MM.1S (cell line): ENCODE results near the gene FIGNL2.
"Not testable (repeated sequence)": the region's sequence is repeated elsewhere in the genome, so short reads cannot be mapped to it uniquely, and the experiment has no call there.

Experiments
- DNase-seq: peaks from one replicate; pipeline ENCODE4 v3.0.0-alpha.2; 2015
- H2AFZ ChIP-seq: fragments of 300-600 bp; sonication (generic); 2 replicates; pipeline ENCODE4 v1.6.0; 2016; ENCODE audit warnings: antibody characterized with exemption, low read length
- H3F3A ChIP-seq: fragments of 300-600 bp; sonication (generic); 2 replicates; pipeline ENCODE4 v1.6.1; 2016; ENCODE audit warnings: mild to moderate bottlenecking, antibody characterized with exemption, low read length, moderate library complexity, mixed read lengths; ENCODE audit not compliant: insufficient read depth
- H3K27ac ChIP-seq: fragments of 300-600 bp; sonication (generic); 2 replicates; pipeline ENCODE4 v1.5.1; 2016; ENCODE audit warnings: mild to moderate bottlenecking, low read length
- H3K27me3 ChIP-seq: fragments of 300-600 bp; sonication (generic); replicated peaks from 2 replicates; pipeline ENCODE4 v1.6.0; 2016; ENCODE audit warnings: low read length; ENCODE audit not compliant: insufficient read depth
- H3K36me3 ChIP-seq: fragments of 300-600 bp; sonication (generic); replicated peaks from 2 replicates; pipeline ENCODE4 v1.6.1; 2016; ENCODE audit warnings: mild to moderate bottlenecking, low read length, mixed read lengths; ENCODE audit not compliant: insufficient read depth
- H3K4me1 ChIP-seq: fragments of 300-600 bp; sonication (generic); 2 replicates; pipeline ENCODE4 v1.6.1; 2016; ENCODE audit warnings: low read length, mixed read lengths
- H3K4me2 ChIP-seq: fragments of 300-600 bp; sonication (generic); 2 replicates; pipeline ENCODE4 v1.6.0; 2016; ENCODE audit warnings: low read depth, low read length
- H3K4me3 ChIP-seq: fragments of 300-600 bp; sonication (generic); 2 replicates; pipeline ENCODE4 v1.5.1; 2016; ENCODE audit warnings: low read length, mixed read lengths
- H3K79me2 ChIP-seq: fragments of 300-600 bp; sonication (generic); 2 replicates; pipeline ENCODE4 v1.6.1; 2016; ENCODE audit warnings: mixed run types, low read length, mixed read lengths
- H3K9ac ChIP-seq: fragments of 300-600 bp; sonication (generic); 2 replicates; pipeline ENCODE4 v1.6.1; 2016; ENCODE audit warnings: low read length, mixed read lengths
- H3K9me2 ChIP-seq: fragments of 300-600 bp; sonication (generic); replicated peaks from 2 replicates; pipeline ENCODE4 v1.6.1; 2016; ENCODE audit warnings: mild to moderate bottlenecking, low read length, mixed read lengths; ENCODE audit not compliant: insufficient read depth
- H3K9me3 ChIP-seq: fragments of 300-600 bp; sonication (generic); replicated peaks from 2 replicates; pipeline ENCODE4 v1.6.1; 2016; ENCODE audit warnings: mild to moderate bottlenecking, low read length, mixed read lengths; ENCODE audit not compliant: insufficient read depth
- H4K20me1 ChIP-seq: fragments of 300-600 bp; sonication (generic); 2 replicates; pipeline ENCODE4 v1.6.1; 2016; ENCODE audit warnings: mild to moderate bottlenecking, low read length, moderate library complexity, mixed read lengths; ENCODE audit not compliant: insufficient read depth
- CTCF ChIP-seq: fragments of 300-600 bp; sonication (generic); IDR thresholded peaks from 2 replicates; pipeline ENCODE4 v1.5.1; 2016; ENCODE audit warnings: antibody characterized with exemption, low read length, mixed read lengths
- EZH2 ChIP-seq: fragments of 300-600 bp; sonication (generic); optimal IDR thresholded peaks from 2 replicates; pipeline ENCODE3; 2017; ENCODE audit warnings: low read depth, mild to moderate bottlenecking, antibody characterized with exemption, low read length, mixed read lengths
- EZH2phosphoT487 ChIP-seq: fragments of 300-600 bp; sonication (generic); IDR thresholded peaks from 2 replicates; pipeline ENCODE4 v1.6.1; 2018; ENCODE audit warnings: antibody characterized with exemption, low read length

FIGNL2 gene

GRCh38 chr12:51832354-51833107 is 16.0 kb downstream of the FIGNL2 start:
- H3K9ac ChIP-seq: no peak overlapping the region
- H4K20me1 ChIP-seq: no peaks in the 10 kb centered on the region
- no peak overlapping the region for H2AFZ ChIP-seq
- no peaks in the 10 kb centered on the region for H3K36me3 ChIP-seq
- no peaks in the 10 kb centered on the region for H3K9me2 ChIP-seq
- H3K4me1 ChIP-seq: peaks cover 24% of the 10 kb centered on the region
- 0 out of 2 replicates have a peak, but pooled peaks cover 6% of the 10 kb centered on the region for H3F3A ChIP-seq
- H3K9me3 ChIP-seq: no peaks in the 10 kb centered on the region
- no peak overlapping the region for H3K27ac ChIP-seq
- peak overlapping the region; percentile 42; the same call in 1 of the 2 replicates for H3K4me2 ChIP-seq
- no peaks in the 10 kb centered on the region for H3K79me2 ChIP-seq
- peaks cover 88% of the 10 kb centered on the region for H3K27me3 ChIP-seq
- TF ChIP-seq EZH2phosphoT487 (no peak), EZH2 (no peak), CTCF (no peak)
- H3K4me3 ChIP-seq: no peak overlapping the region
- DNase-seq: peak; percentile 63

- peaks cover 24% of the 10 kb centered on the region for H3K4me1 ChIP-seq
Measured at GRCh38 chr12:51831817-51832216, 16.7 kb downstream of the FIGNL2 start.

DNA sequence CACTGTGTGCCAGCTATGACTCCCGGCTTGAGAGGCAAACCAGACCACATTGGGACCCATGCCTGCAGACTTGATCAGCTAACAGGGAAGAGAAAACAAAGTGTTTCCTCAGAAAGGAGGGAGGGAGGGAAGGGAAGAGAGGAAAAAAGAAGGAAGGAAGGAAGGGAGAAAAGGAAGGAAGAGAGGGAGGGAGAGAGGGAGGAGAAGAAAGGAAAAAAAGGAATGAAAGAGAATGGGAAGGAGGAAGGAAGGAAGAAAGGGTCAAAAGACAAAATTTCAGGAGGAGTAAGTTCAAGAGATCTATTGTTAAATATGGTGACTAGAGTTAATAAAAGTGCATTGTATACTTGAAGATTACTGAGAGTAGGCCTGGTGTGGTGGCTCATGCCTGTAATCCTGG is 18.9 kb downstream of the FIGNL2 start:
- Histone ChIP-seq H4K20me1 (no peaks in the 10 kb centered on the region), H3K27ac (no peak overlapping the region), H3K4me1 (peaks cover 24% of the 10 kb centered on the region), H3K4me2 (no peak overlapping the region), H3K36me3 (no peaks in the 10 kb centered on the region), H3K9me2 (no peaks in the 10 kb centered on the region), H3F3A (0 out of 2 replicates have a peak, but pooled peaks cover 6% of the 10 kb centered on the region), H3K79me2 (no peaks in the 10 kb centered on the region), H3K9ac (no peak overlapping the region), H3K9me3 (no peaks in the 10 kb centered on the region), H3K27me3 (peaks cover 67% of the 10 kb centered on the region), H3K4me3 (no peak overlapping the region), H2AFZ (no peak overlapping the region)
- DNase-seq: no peak
- TF ChIP-seq EZH2phosphoT487 (no peak), CTCF (no peak), EZH2 (no peak)

More at GRCh38 chr12:51831817-51832216, 16.7 kb downstream of the FIGNL2 start:
- DNase-seq, H3K36me3 ChIP-seq, H3K4me3 ChIP-seq, H3K27ac ChIP-seq, H3K4me2 ChIP-seq, H4K20me1 ChIP-seq, H2AFZ ChIP-seq, H3K9me3 ChIP-seq, H3K9ac ChIP-seq, H3K79me2 ChIP-seq, H3K9me2 ChIP-seq, H3F3A ChIP-seq: not testable (repeated sequence)
- H3K27me3 ChIP-seq: peaks cover 84% of the 10 kb centered on the region

DNA sequence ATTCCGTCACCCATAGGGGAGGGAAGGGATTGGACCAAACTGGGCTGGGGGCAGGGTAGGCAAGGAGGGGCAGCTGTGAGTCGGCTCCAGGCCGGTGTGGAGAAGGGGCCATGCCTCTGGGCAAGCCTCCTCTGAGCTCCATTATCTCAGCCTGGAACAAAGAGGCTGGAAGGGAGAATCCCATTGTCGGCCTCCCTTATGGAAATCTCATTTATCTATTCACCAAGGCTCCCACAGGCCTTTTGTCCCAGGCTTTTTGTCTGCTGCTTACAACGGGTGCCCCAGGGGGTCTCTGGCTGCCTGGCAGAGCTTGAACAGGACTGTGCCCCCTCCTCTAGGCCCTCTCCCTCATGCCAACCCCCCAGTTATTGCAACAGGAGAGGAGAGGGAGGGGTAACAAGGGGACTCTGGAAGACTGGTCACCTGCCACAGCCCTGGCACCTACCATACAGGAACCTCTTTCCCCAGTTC is 19.5 kb downstream of the FIGNL2 start:
- Histone ChIP-seq H2AFZ (no peak overlapping the region), H3F3A (0 out of 2 replicates have a peak, but pooled peaks cover 6% of the 10 kb centered on the region), H3K4me1 (peaks cover 24% of the 10 kb centered on the region), H3K27me3 (peaks cover 66% of the 10 kb centered on the region), H3K4me2 (no peak overlapping the region), H3K79me2 (no peaks in the 10 kb centered on the region), H3K9me3 (no peaks in the 10 kb centered on the region), H3K4me3 (no peak overlapping the region), H4K20me1 (no peaks in the 10 kb centered on the region), H3K9ac (no peak overlapping the region), H3K27ac (no peak overlapping the region), H3K9me2 (no peaks in the 10 kb centered on the region), H3K36me3 (no peaks in the 10 kb centered on the region)
- no peak for DNase-seq
- TF ChIP-seq EZH2 (no peak), EZH2phosphoT487 (no peak), CTCF (no peak)
